Measurements from ENCODE around the gene JAK1. TPM values are rescaled to one million over a fixed set of nuclear protein-coding genes. Genes with fewer than 3 reads are reported as not detected.

JAK1 gene
- total and polyA plus RNA-seq, 2 of the 8 experiments (the other 6 are each of a cell fraction or from before 2014, with no cell fraction given): 7.8 to 24.5 TPM

- no peaks in the 10 kb centered on the region for H3K79me2 ChIP-seq (ENCODE audit: control insufficient read depth in 1 of 2, insufficient read depth in 2 of 2, low read length in 2 of 2)
- POLR2A ChIA-PET (ENCODE audit: partially characterized antibody): interaction anchor here (1.0 to 1.4 kb wide), 3 partner anchors 9 to 116 kb away, joined by 3 to 4 read pairs (median 3); no protein-coding TSS in a partner anchor
These were observed 79.5 kb downstream of the JAK1 start for GRCh38 chr1:64886877-64887276.

More at GRCh38 chr1:64886877-64887276, 79.5 kb downstream of the JAK1 start:
- Histone ChIP-seq H3K4me3 (ENCODE audit: extremely low read depth in 1 of 4, insufficient read depth in 2 of 4, low read depth in 3 of 4, low read length in 4 of 4) (peak overlapping the region in 1 of 4 experiments; percentile 7; a peak in 1 of 8 replicates), H3K27me3 (replicated peaks in 1 of 4; ENCODE audit: control insufficient read depth in 3 of 4, extremely low read depth in 1 of 4, insufficient read depth in 3 of 4, low read length in 3 of 4) (no peaks in the 10 kb centered on the region), H3K23ac (ENCODE audit: insufficient read length) (no peak overlapping the region), H4K91ac (replicated peaks; ENCODE audit: insufficient read length, low read length) (no peak overlapping the region), H2AK5ac (ENCODE audit: low read depth, low read length) (no peak overlapping the region), H3K14ac (ENCODE audit: insufficient read length) (no peak overlapping the region), H2BK120ac (replicated peaks; ENCODE audit: low read depth, low read length) (no peak overlapping the region), H3K18ac (ENCODE audit: extremely low read depth, low read length) (no peak overlapping the region), H3K4me2 (ENCODE audit: insufficient read depth in 1 of 2, low read depth in 2 of 2, low read length in 2 of 2) (peak overlapping the region; percentile 12 to 23; a peak in 2 of 4 replicates), H3K4me1 (replicated peaks in 1 of 4; ENCODE audit: control insufficient read depth in 3 of 4, insufficient read depth in 4 of 4, low read length in 3 of 4) (peaks cover 7 to 21% (median 9%) of the 10 kb centered on the region in 4 experiments; a peak in 6 of 7 replicates), H3K9me3 (ENCODE audit: insufficient read depth in 2 of 2, low read depth in 1 of 2, low read length in 1 of 2) (no peaks in the 10 kb centered on the region), H2BK15ac (ENCODE audit: low read length) (no peak overlapping the region), H4K5ac (ENCODE audit: insufficient read length, low read depth, low read length) (no peak overlapping the region), H3K27ac (ENCODE audit: low read depth, low read length) (no peak overlapping the region), H3K36me3 (ENCODE audit: control insufficient read depth in 2 of 4, insufficient read depth in 4 of 4, low read length in 3 of 4) (no peaks in the 10 kb centered on the region), H2BK5ac (ENCODE audit: low read depth, low read length) (no peak overlapping the region), H3K4ac (replicated peaks; ENCODE audit: insufficient read length, low read depth, low read length) (no peak overlapping the region), H4K20me1 (replicated peaks in 1 of 2; ENCODE audit: control insufficient read depth in 1 of 2, insufficient read depth in 2 of 2, low read length in 2 of 2) (no peaks in the 10 kb centered on the region), H3K79me1 (ENCODE audit: low read depth, low read length) (0 out of 2 replicates have a peak, but pooled peaks cover 3% of the 10 kb centered on the region), H2BK12ac (ENCODE audit: low read depth, low read length) (peak overlapping the region; percentile 18; the same call in 1 of the 2 replicates), H4K8ac (ENCODE audit: extremely low read depth, insufficient read depth, low read length) (no peak overlapping the region), H3K23me2 (ENCODE audit: low read depth, low read length) (no peaks in the 10 kb centered on the region; the same call in 1 of the 2 replicates), H2BK20ac (ENCODE audit: low read length) (no peak overlapping the region), H3K56ac (replicated peaks; ENCODE audit: insufficient read length, low read depth, low read length) (no peak overlapping the region), H2AFZ (ENCODE audit: low read length) (no peak overlapping the region), H3K9ac (replicated peaks in 1 of 4; ENCODE audit: extremely low read depth in 1 of 4, low read depth in 3 of 4, low read length in 3 of 4) (no peak overlapping the region)
- WGBS, 2 experiments (ENCODE audit: extremely low coverage in 1 of 2, insufficient coverage in 1 of 2, insufficient read length in 1 of 2, insufficient replicate concordance in 2 of 2, low coverage in 1 of 2, low lambda C conversion rate in 2 of 2, missing lambda C conversion rate in 1 of 2): 29% methylated on average over 4 of the region's 4 CpGs; no CpG with 5 or more reads in 1 of the 2 experiments
- no peak for TF ChIP-seq CBX8 (IDR thresholded peaks at IDR 0.05; ENCODE audit: borderline replicate concordance, low read depth, low read length)
- TF ChIP-seq MAX (IDR thresholded peaks at IDR 0.05): peak; percentile 76
- TF ChIP-seq HDAC2 (IDR thresholded peaks at IDR 0.05; ENCODE audit: borderline replicate concordance in 1 of 2, low read depth in 2 of 2, low read length in 2 of 2): no peak
- CTCF ChIA-PET (ENCODE audit: partially characterized antibody): interaction anchor here (0.9 to 1.3 kb wide), 2 partner anchors 75 to 134 kb away, joined by 3 to 8 read pairs; no protein-coding TSS in a partner anchor
- DNase-seq (ENCODE audit: low read depth in 1 of 2, low spot score in 2 of 2) (no peak), FAIRE-seq (peak; percentile 73)

Measured in H1 (cell line).